Suppressor macrophage treated with lipopolysaccharide for 1 hour (primary cell): ENCODE data around the gene ITFG1.

Source experiments
- DNase-seq, 3 donors: peaks; one replicate each; pipeline ENCODE4 v3.0.0-alpha.2; 2020 to 2022

ITFG1 gene

GRCh38 chr16:47460711-47461597, at the start of gene ITFG1, which contains the start of gene PHKB:
TSS of gene ITFG1 (minus strand) at chr16:47461063. CDS start at chr16:47461045, 18 bp downstream.
TSS of gene PHKB (plus strand) at chr16:47461331. CDS start at chr16:47461351, 20 bp downstream.
- DNase-seq = peak; percentile 93 to 98 (median 95)

GRCh38 chr16:47507701-47508100, 46.8 kb upstream of the ITFG1 start:
- no peak for DNase-seq

GRCh38 chr16:47506800-47507199, 45.9 kb upstream of the ITFG1 start:
- no peak for DNase-seq

- no peak for DNase-seq
These were observed 43.7 kb upstream of the ITFG1 start for GRCh38 chr16:47504599-47504998.

GRCh38 chr16:47503936-47504335, 43.1 kb upstream of the ITFG1 start:
- DNase-seq = no peak

GRCh38 chr16:47499700-47500264, 38.9 kb upstream of the ITFG1 start:
- no peak for DNase-seq

- DNase-seq = no peak
These were observed 38.3 kb upstream of the ITFG1 start for GRCh38 chr16:47499080-47499699.

GRCh38 chr16:47493381-47494337, 32.8 kb upstream of the ITFG1 start:
- DNase-seq = peak in 2 of 3 donors; percentile 35 to 53

- DNase-seq = peak; percentile 57 to 73 (median 63)
These were observed 31.8 kb upstream of the ITFG1 start for GRCh38 chr16:47492428-47493377.

- no peak for DNase-seq
These were observed 31.2 kb upstream of the ITFG1 start for GRCh38 chr16:47492036-47492427.

- no peak for DNase-seq
These were observed 29.6 kb upstream of the ITFG1 start for GRCh38 chr16:47490471-47490870.

GRCh38 chr16:47488051-47488450, 27.2 kb upstream of the ITFG1 start:
- no peak for DNase-seq

- DNase-seq = no peak
These were observed 26.0 kb upstream of the ITFG1 start for GRCh38 chr16:47486856-47487255.

GRCh38 chr16:47483616-47484015, 22.8 kb upstream of the ITFG1 start:
- DNase-seq = no peak

GRCh38 chr16:47481698-47482374, 21.0 kb upstream of the ITFG1 start:
- no peak for DNase-seq

GRCh38 chr16:47480410-47480809, 19.5 kb upstream of the ITFG1 start:
- no peak for DNase-seq

- no peak for DNase-seq
These were observed 16.8 kb upstream of the ITFG1 start for GRCh38 chr16:47477679-47478078.

GRCh38 chr16:47476654-47477345, 15.9 kb upstream of the ITFG1 start:
- no peak for DNase-seq

- no peak for DNase-seq
These were observed 14.9 kb upstream of the ITFG1 start for GRCh38 chr16:47475786-47476185.

GRCh38 chr16:47473792-47474191, 12.9 kb upstream of the ITFG1 start:
- DNase-seq = no peak
